ENCODE data around the gene ZC3H6. TPM values are rescaled to one million over a fixed set of nuclear protein-coding genes. Genes with fewer than 3 reads are reported as not detected.

Gene ZC3H6
- total RNA-seq, 1 experiment from 2014 or later, result 5.3 TPM

- H3K9me3 ChIP-seq (ENCODE audit: control insufficient read depth, insufficient read depth, low read depth, low read length), result no peaks in the 10 kb centered on the region
- TF ChIP-seq POLR2AphosphoS5 (IDR thresholded peaks at IDR 0.05; ENCODE audit: low read depth, low read length) (no peak), TCF7L2 (IDR thresholded peaks at IDR 0.05; ENCODE audit: low read depth, low read length) (no peak), SIN3A (IDR thresholded peaks at IDR 0.05; ENCODE audit: borderline replicate concordance, insufficient read depth, low read depth, low read length) (no peak), REST (IDR thresholded peaks at IDR 0.05; ENCODE audit: insufficient read depth in 1 of 2, low read depth in 2 of 2, low read length in 1 of 2) (no peak)
- TF ChIP-seq, protein P1, sequence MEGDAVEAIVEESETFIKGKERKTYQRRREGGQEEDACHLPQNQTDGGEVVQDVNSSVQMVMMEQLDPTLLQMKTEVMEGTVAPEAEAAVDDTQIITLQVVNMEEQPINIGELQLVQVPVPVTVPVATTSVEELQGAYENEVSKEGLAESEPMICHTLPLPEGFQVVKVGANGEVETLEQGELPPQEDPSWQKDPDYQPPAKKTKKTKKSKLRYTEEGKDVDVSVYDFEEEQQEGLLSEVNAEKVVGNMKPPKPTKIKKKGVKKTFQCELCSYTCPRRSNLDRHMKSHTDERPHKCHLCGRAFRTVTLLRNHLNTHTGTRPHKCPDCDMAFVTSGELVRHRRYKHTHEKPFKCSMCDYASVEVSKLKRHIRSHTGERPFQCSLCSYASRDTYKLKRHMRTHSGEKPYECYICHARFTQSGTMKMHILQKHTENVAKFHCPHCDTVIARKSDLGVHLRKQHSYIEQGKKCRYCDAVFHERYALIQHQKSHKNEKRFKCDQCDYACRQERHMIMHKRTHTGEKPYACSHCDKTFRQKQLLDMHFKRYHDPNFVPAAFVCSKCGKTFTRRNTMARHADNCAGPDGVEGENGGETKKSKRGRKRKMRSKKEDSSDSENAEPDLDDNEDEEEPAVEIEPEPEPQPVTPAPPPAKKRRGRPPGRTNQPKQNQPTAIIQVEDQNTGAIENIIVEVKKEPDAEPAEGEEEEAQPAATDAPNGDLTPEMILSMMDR (IDR thresholded peaks at IDR 0.05), result no peak
- H3K4me1 ChIP-seq (ENCODE audit: control insufficient read depth, insufficient read depth, low read length), result peaks cover 9% of the 10 kb centered on the region; the same call in 1 of the 2 replicates
- no peak for ATAC-seq
- ChIA-PET CTCF (interaction anchor here (0.5 kb wide), 1 partner anchor 139 kb away, joined by 4 read pairs; no protein-coding TSS in a partner anchor), POLR2A (no interaction called here)
- no TSS peak for BruUV-seq (replicated peaks)
- no peak overlapping the region for H3K4me3 ChIP-seq (ENCODE audit: low read depth in 2 of 2, low read length in 2 of 2)
- in situ Hi-C loops (cut with HindIII; ENCODE audit: low pct_unique_long_range_greater_than_20kb, low sequenced_read_pairs) (no loop called here), intact Hi-C loops (cut with micrococcal nuclease; ENCODE audit: unreplicated experiment) (no loop called here)
- no peak for DNase-seq (ENCODE audit: low read depth, low spot score)
- no peaks in the 10 kb centered on the region for H3K27me3 ChIP-seq (ENCODE audit: control insufficient read depth, insufficient read depth, low read length)
- no peak overlapping the region for H3K27ac ChIP-seq (ENCODE audit: low read length)
- no peaks in the 10 kb centered on the region for H3K36me3 ChIP-seq (ENCODE audit: control insufficient read depth, insufficient read depth, low read length)
Observed at GRCh38 chr2:112296407-112296806, 21.0 kb downstream of the ZC3H6 start.

GRCh38 chr2:112301171-112301584 lies 25.8 kb downstream of the ZC3H6 start:
- Histone ChIP-seq H3K4me1 (ENCODE audit: control insufficient read depth, insufficient read depth, low read length) (peaks cover 12% of the 10 kb centered on the region; the same call in 1 of the 2 replicates), H3K4me3 (ENCODE audit: low read depth in 2 of 2, low read length in 2 of 2) (no peak overlapping the region), H3K9me3 (ENCODE audit: control insufficient read depth, insufficient read depth, low read depth, low read length) (no peaks in the 10 kb centered on the region), H3K27me3 (ENCODE audit: control insufficient read depth, insufficient read depth, low read length) (no peaks in the 10 kb centered on the region), H3K27ac (ENCODE audit: low read length) (no peak overlapping the region), H3K36me3 (ENCODE audit: control insufficient read depth, insufficient read depth, low read length) (no peaks in the 10 kb centered on the region)
- DNase-seq (ENCODE audit: low read depth, low spot score) (no peak), ATAC-seq (peak; percentile 66)
- CTCF ChIA-PET, result no interaction called here
- TF ChIP-seq, protein P1 (IDR thresholded peaks at IDR 0.05), result no peak
- TF ChIP-seq POLR2AphosphoS5 (IDR thresholded peaks at IDR 0.05; ENCODE audit: low read depth, low read length) (no peak), REST (IDR thresholded peaks at IDR 0.05; ENCODE audit: insufficient read depth in 1 of 2, low read depth in 2 of 2, low read length in 1 of 2) (no peak), TCF7L2 (IDR thresholded peaks at IDR 0.05; ENCODE audit: low read depth, low read length) (no peak), SIN3A (IDR thresholded peaks at IDR 0.05; ENCODE audit: borderline replicate concordance, insufficient read depth, low read depth, low read length) (no peak)
- in situ Hi-C loops (cut with HindIII; ENCODE audit: low pct_unique_long_range_greater_than_20kb, low sequenced_read_pairs) (no loop called here), intact Hi-C loops (cut with micrococcal nuclease; ENCODE audit: unreplicated experiment) (no loop called here)
- POLR2A ChIA-PET, result interaction anchor here (0.6 kb wide), 1 partner anchor 154 kb away, joined by 13 read pairs; no protein-coding TSS in a partner anchor
- BruUV-seq (replicated peaks), result no TSS peak

Data from Panc1 (cell line).